ENCODE results near the gene COL9A2. TPM values are rescaled to one million over a fixed set of nuclear protein-coding genes. Genes with fewer than 3 reads are reported as not detected.

The COL9A2 gene
- 1 to 10 TPM in 4 of 7 donors, under 1 TPM in 3; 0.30 to 5.7 (median 1.7) TPM for total RNA-seq
- polyA plus RNA-seq: 1 to 10 TPM; 1.2 to 2.2 TPM
- long read RNA-seq, donor 1: 0 reads
- long read RNA-seq, donor 2: 0 reads
- long read RNA-seq, donor 3, partial matches to known transcripts: 3 of 5 reads
- long read RNA-seq, donor 3, other reads (novel, unspliced or antisense): 1 of 5 reads

- TF ChIP-seq EP300 (IDR thresholded peaks at IDR 0.05) (no peak), POLR2A (IDR thresholded peaks at IDR 0.05) (no peak)
- intact Hi-C loops (cut with DNase I): loop anchor here in 3 of 4 donors (10.0 kb wide), 2 partner anchors 162 to 172 kb away; no protein-coding TSS in a partner anchor
- WGBS, 3 donors: 1 to 2% (median 1%) methylated on average over 57 to 84 of the region's 84 CpGs
- no peak for DNase-seq
- Histone ChIP-seq H3K4me3 (peak within 1 kb of the TSS; percentile 31), H3K4me1 (ENCODE audit: insufficient read depth) (peaks cover 6% of the 10 kb centered on the region), H3K36me3 (no peaks in the 10 kb centered on the region), H3K27me3 (peaks cover 4% of the 10 kb centered on the region), H3K27ac (no peak within 1 kb of the TSS), H3K9me3 (no peaks in the 10 kb centered on the region)
These were observed at the start of gene COL9A2 for GRCh38 chr1:40316595-40317393. Gene COL9A2, minus strand, starts transcription at chr1:40317286. Its CDS starts 89 bp downstream, at chr1:40317197.

GRCh38 chr1:40363721-40364120 lies 46.6 kb upstream of the COL9A2 start:
- 13 to 24% (median 19%) methylated on average over 2 of the region's 2 CpGs for WGBS, 3 donors
- H3K27ac ChIP-seq: no peak overlapping the region
- intact Hi-C loops (cut with DNase I): no loop called here
- no peaks in the 10 kb centered on the region for H3K27me3 ChIP-seq
- no peaks in the 10 kb centered on the region for H3K4me1 ChIP-seq (ENCODE audit: insufficient read depth)
- no peaks in the 10 kb centered on the region for H3K36me3 ChIP-seq
- DNase-seq: no peak
- H3K4me3 ChIP-seq: no peak overlapping the region
- H3K9me3 ChIP-seq: no peaks in the 10 kb centered on the region
- TF ChIP-seq EP300 (IDR thresholded peaks at IDR 0.05) (no peak), POLR2A (IDR thresholded peaks at IDR 0.05) (no peak), CTCF (IDR thresholded peaks at IDR 0.05) (no peak)

- Histone ChIP-seq H3K36me3 (no peaks in the 10 kb centered on the region), H3K4me3 (no peak overlapping the region), H3K27me3 (no peaks in the 10 kb centered on the region), H3K9me3 (peaks cover 0 to 4% of the 10 kb centered on the region in 2 donors), H3K4me1 (ENCODE audit: insufficient read depth) (no peaks in the 10 kb centered on the region), H3K27ac (no peak overlapping the region)
- TF ChIP-seq EP300 (IDR thresholded peaks at IDR 0.05) (no peak), CTCF (IDR thresholded peaks at IDR 0.05) (no peak), POLR2A (IDR thresholded peaks at IDR 0.05) (no peak)
- intact Hi-C loops (cut with DNase I): no loop called here
- no peak for DNase-seq
- WGBS, 3 donors: 17 to 23% (median 20%) methylated on average over 2 of the region's 2 CpGs
These were observed 45.6 kb upstream of the COL9A2 start for GRCh38 chr1:40362699-40363098.

- Histone ChIP-seq H3K4me3 (no peak overlapping the region), H3K9me3 (peaks cover 0 to 4% of the 10 kb centered on the region in 2 donors), H3K27ac (no peak overlapping the region), H3K4me1 (ENCODE audit: insufficient read depth) (no peaks in the 10 kb centered on the region), H3K36me3 (no peaks in the 10 kb centered on the region), H3K27me3 (no peaks in the 10 kb centered on the region)
- 78 to 84% (median 79%) methylated on average over 2 of the region's 2 CpGs for WGBS, 3 donors
- intact Hi-C loops (cut with DNase I): no loop called here
- DNase-seq: no peak
- TF ChIP-seq CTCF (IDR thresholded peaks at IDR 0.05): no peak
- TF ChIP-seq POLR2A (IDR thresholded peaks at IDR 0.05): no peak
- no peak for TF ChIP-seq EP300 (IDR thresholded peaks at IDR 0.05)
These were observed 45.1 kb upstream of the COL9A2 start for GRCh38 chr1:40362199-40362598.

- intact Hi-C loops (cut with DNase I): no loop called here
- TF ChIP-seq EP300 (IDR thresholded peaks at IDR 0.05): no peak
- TF ChIP-seq POLR2A (IDR thresholded peaks at IDR 0.05): no peak
- no peak for TF ChIP-seq CTCF (IDR thresholded peaks at IDR 0.05)
- Histone ChIP-seq H3K4me3 (no peak overlapping the region), H3K27me3 (no peaks in the 10 kb centered on the region), H3K36me3 (no peaks in the 10 kb centered on the region), H3K4me1 (ENCODE audit: insufficient read depth) (no peaks in the 10 kb centered on the region), H3K9me3 (peaks cover 0 to 4% of the 10 kb centered on the region in 2 donors), H3K27ac (no peak overlapping the region)
- 79 to 86% (median 83%) methylated on average over 4 of the region's 4 CpGs for WGBS, 3 donors
- no peak for DNase-seq
These were observed 44.6 kb upstream of the COL9A2 start for GRCh38 chr1:40361637-40362036.
